ENCODE data around the gene WDR6.

Gene WDR6

DNA sequence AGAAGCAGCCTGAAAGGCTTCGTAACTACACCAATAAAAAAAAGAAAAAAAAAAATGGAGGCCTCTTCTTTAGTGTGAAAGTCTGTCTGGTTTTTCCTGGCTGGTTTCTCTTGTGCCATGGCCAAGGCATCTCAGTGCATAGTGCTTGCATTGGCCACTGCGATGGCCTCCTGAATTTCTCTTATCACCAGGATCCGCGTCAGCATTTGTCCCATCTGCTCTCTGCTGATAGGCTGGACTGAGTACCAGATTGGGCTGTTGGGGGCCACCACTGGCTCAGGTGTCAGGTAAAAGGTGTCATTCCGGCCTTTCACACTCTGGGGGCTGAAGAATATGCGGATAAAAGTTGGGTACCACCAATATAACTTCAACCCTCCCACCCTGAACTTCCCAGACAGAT is 23.1 kb downstream of the WDR6 start:
- no peak for DNase-seq

DNA sequence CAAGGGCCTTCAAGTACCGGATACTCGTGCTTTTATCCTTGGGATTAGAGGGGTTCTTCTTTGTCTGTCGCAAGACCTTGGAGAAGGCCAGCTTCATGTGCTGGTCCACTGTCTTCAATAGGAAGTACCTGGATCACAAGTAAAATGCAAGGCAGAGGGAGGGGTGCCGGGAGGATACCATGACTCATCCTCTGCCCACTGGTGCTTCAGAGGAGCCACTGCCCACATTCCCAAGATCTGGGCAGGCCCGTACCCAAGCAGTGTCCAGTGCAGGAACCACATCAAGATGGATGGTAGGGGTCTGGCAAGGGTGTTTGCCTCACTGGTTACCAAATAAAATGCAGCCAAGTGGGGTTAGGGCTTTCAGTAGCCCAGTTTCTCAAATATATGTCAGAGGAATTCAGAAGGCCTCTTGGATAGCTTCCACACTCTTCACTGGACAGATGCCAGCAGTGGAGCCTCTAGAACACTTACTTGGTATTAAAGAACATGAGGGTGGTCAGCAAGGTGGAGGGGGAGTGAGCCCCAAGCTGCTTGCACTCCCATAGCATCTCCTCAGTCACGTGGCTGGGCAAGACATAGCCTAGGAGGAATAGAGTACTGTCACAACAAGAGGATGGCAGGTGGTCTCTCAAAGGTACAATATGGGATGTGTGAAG is 25.6 kb downstream of the WDR6 start:
- no peak for DNase-seq

DNA sequence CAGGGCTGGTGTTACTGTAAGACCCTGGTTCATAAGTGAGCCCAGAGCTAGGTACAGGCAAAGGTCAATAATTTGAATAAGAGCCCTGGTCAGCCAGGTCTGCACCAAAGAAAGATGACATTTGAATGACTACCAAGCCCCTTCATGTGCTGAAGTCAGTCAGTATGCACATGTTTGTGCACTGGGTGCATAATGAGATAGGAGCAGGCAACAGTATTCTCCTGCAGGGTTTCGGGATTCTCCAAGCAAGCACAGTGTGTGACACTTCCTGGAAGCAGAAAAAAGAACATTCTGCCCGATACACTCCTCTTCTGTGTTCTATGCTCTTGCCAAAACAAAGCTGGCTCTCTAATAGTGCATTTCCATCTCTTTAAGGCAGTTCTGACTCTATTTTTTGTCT is 27.5 kb downstream of the WDR6 start:
- no peak for DNase-seq

DNA sequence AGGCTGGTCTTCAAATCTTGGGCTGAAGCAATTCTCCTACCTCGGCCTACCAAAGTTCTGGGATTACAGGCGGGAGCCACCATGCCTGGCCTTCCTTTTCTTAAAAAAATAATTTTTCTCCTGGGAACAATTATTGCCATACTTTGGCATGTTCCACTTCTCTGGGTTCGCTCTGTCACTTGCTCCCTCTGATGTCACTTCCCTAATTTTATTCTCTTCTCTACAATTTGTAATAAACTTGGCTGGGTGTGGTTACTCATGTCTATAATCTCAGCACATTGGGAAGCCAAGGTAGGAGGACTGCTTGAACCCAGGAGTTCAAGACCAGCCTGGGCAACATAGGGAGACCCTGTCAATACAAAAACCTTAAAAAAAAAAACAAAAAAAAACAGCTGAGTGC is 28.1 kb downstream of the WDR6 start:
- no peak for DNase-seq

DNA sequence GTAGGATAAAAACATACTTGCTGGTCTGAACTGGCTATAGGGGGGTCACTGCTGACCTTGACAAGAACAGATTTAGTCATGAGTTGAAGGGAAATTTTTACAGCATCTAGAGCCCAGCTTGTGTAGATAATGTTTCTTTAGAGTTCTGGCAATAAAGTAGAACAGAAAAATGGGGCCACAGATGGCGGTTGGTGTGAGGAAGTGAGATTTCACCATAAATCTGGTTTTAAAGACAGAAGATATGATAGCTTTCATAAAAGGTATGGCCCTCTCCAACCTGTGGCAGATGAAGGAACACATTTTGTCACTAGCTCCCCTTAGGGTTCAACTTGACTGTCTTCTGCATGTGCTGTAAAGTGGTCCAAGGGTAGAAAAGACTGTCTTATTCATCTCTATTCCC is 46.4 kb downstream of the WDR6 start:
- no peak for DNase-seq

DNA sequence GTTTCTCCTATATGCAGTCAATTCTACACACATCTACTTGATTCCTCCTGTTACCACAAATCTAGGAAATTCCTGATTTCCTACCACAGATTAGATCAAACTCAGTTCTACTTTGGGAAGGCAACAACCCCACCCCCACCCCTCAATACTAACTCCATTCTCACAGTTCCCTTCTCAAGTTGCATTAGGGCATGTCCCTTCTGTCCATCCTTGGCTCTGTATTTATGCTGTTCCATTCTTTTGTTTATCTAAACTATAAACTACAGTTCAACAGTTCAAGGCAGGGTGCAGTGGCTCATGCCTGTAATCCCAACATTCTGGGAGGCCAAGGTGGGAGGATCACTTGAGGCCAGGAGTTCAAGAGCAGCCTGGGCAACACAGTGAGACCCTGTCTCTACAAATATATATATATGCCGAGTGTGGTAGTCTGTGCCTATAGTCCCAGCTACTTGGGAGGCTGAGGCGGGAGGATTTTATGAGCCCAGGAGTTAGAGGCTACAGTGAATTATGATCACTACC is 47.2 kb downstream of the WDR6 start:
- no peak for DNase-seq

DNA sequence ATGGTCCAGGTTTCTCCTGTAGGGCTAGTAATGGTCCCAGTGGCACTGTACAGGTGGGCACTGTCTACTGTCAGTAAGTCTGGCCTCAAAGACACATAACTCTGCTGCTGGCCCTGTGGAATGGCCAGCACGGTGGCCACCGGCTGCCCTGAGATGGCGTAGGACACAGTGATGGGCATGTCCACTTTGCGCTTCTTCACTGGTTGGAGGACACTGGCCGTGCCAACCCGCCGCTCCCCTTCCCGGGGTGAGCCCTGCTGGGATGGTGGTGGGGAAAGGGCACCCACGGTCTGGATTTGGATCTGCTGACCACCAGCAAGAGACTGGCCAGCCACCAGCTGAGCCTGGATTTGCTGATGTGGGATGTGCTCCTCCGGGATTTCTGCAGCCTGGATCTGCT is 50.1 kb downstream of the WDR6 start:
- DNase-seq = no peak

DNA sequence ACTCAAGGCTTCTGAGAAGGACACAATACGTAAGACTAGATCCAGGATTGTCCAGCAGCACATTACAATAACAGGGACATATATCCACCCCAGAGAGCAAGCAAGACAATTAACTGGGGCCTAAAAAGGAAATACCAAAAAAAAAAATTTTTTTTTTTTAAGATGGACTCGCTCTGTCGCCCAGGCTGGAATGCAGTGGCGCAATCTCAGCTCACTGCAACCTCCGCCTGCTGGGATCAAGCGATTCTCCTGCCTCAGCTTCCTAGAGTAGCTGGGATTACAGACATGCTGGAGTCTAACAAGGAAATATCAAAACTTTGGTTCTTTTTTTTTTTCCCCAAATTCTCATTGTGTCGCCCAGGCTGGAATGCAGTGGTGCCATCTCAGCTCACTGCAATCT is 50.8 kb downstream of the WDR6 start:
- no peak for DNase-seq

Measured in activated effector memory CD4-positive, alpha-beta T cell treated with anti-CD3 and anti-CD28 coated beads, Interleukin-2, amount 50 U/mL, for 16 hours (primary cell).